CD8-positive, alpha-beta memory T cell (primary cell): ENCODE data around the gene LRRC4C. TPM values are rescaled to one million over a fixed set of nuclear protein-coding genes. Genes with fewer than 3 reads are reported as not detected.

Experiments
- CTCF ChIA-PET: fragments of 350-600 bp; sonication (Branson Sonifier 250); formaldehyde crosslinking; loops from one replicate; lab custom pipeline; 2021; ENCODE audit warnings: antibody characterized with exemption; lab: Charles Lee
- POLR2A ChIA-PET: fragments of 350-600 bp; sonication (Branson Sonifier 250); formaldehyde crosslinking; loops from one replicate; lab custom pipeline; 2021; ENCODE audit warnings: antibody characterized with exemption; lab: Charles Lee
- DNase-seq, 5 donors: peaks; one replicate each; pipeline versions ENCODE4 v3.0.0 to v3.0.0-alpha.2; 2020 to 2022; ENCODE audit warnings: mixed read lengths in 1 of 5
- H3K27ac ChIP-seq: one replicate; pipeline ENCODE4 v1.7.0; 2013; ENCODE audit warnings: low read depth, mild to moderate bottlenecking, low read length, moderate library complexity
- H3K27me3 ChIP-seq: 2 replicates; pipeline ENCODE4 v1.7.0; 2013; ENCODE audit warnings: low read length, mild to moderate bottlenecking; ENCODE audit not compliant: insufficient read depth, poor library complexity, severe bottlenecking
- H3K36me3 ChIP-seq: 2 replicates; pipeline ENCODE4 v1.7.0; 2013; ENCODE audit warnings: mild to moderate bottlenecking, low read length, moderate library complexity; ENCODE audit not compliant: insufficient read depth
- H3K4me1 ChIP-seq: 2 replicates; pipeline ENCODE4 v1.7.0; 2013; ENCODE audit warnings: mild to moderate bottlenecking, low read length, moderate library complexity; ENCODE audit not compliant: insufficient read depth
- H3K4me3 ChIP-seq: 2 replicates; pipeline ENCODE4 v1.7.0; 2013; ENCODE audit warnings: mild to moderate bottlenecking, low read length
- H3K9me3 ChIP-seq: 2 replicates; pipeline ENCODE4 v1.7.0; 2013; ENCODE audit warnings: mild to moderate bottlenecking, low read length
- H3K27ac Mint-ChIP-seq, 8 donors: one replicate each; pipeline ENCODE4 v1.8.0; 2020 to 2021; ENCODE audit warnings: mixed read lengths in 8 of 8, mild to moderate bottlenecking in 6 of 8, inconsistent platforms in 3 of 8, moderate library complexity in 3 of 8
- H3K27me3 Mint-ChIP-seq, 2 donors: one replicate each; pipeline ENCODE4 v1.8.0; 2020 to 2021; ENCODE audit warnings: mixed read lengths in 2 of 2, mild to moderate bottlenecking in 1 of 2, moderate library complexity in 1 of 2
- H3K36me3 Mint-ChIP-seq, 3 donors: one replicate each; pipeline ENCODE4 v1.8.0; 2020 to 2021; ENCODE audit warnings: mixed read lengths in 3 of 3, inconsistent platforms in 1 of 3, mild to moderate bottlenecking in 1 of 3
- H3K4me1 Mint-ChIP-seq, 3 donors: one replicate each; pipeline ENCODE4 v1.8.0; 2020 to 2021; ENCODE audit warnings: mixed read lengths in 3 of 3, inconsistent platforms in 1 of 3, mild to moderate bottlenecking in 1 of 3
- H3K4me3 Mint-ChIP-seq, 7 donors: one replicate each; pipeline ENCODE4 v1.8.0; 2020 to 2021; ENCODE audit warnings: mixed read lengths in 7 of 7, mild to moderate bottlenecking in 6 of 7, moderate library complexity in 4 of 7, inconsistent platforms in 2 of 7
- H3K9me3 Mint-ChIP-seq, 5 donors: one replicate each; pipeline ENCODE4 v1.8.0; 2020 to 2022; ENCODE audit warnings: mixed read lengths in 5 of 5, mild to moderate bottlenecking in 3 of 5, moderate library complexity in 2 of 5, inconsistent platforms in 1 of 5
- polyA plus RNA-seq: library from polyadenylated mRNA; unstranded; fragments of 300-500 nt; fragmentation: Illumina TruSeq; gene quantifications from one replicate; pipeline ENCODE4 v1.2.3, GENCODE V29; 2021
- total RNA-seq, 2 experiments: library from RNA; stranded (reverse); gene quantifications; one replicate each; pipeline ENCODE4 v1.2.3, GENCODE V29; 2021

LRRC4C gene
- total and polyA plus RNA-seq, 3 experiments from 2014 or later, result not detected

GRCh38 chr11:41018224-41018623 lies 441.2 kb downstream of the LRRC4C start:
- no peak overlapping the region for H3K4me3 ChIP-seq
- no peak overlapping the region for H3K4me3 Mint-ChIP-seq
- no peaks in the 10 kb centered on the region for H3K9me3 ChIP-seq
- H3K4me1 ChIP-seq, result no peaks in the 10 kb centered on the region
- no peak for DNase-seq
- no peaks in the 10 kb centered on the region for H3K4me1 Mint-ChIP-seq
- H3K27ac ChIP-seq, result no peak overlapping the region
- no peaks in the 10 kb centered on the region for H3K27me3 ChIP-seq
- H3K27ac Mint-ChIP-seq, result no peak overlapping the region
- H3K27me3 Mint-ChIP-seq, result no peaks in the 10 kb centered on the region
- ChIA-PET POLR2A (no interaction called here), CTCF (no interaction called here)
- H3K36me3 ChIP-seq, result no peaks in the 10 kb centered on the region
- no peaks in the 10 kb centered on the region for H3K36me3 Mint-ChIP-seq
- peaks cover 4 to 31% (median 19%) of the 10 kb centered on the region in 5 donors for H3K9me3 Mint-ChIP-seq

GRCh38 chr11:41010361-41011050 lies 448.9 kb downstream of the LRRC4C start:
- no peaks in the 10 kb centered on the region for H3K27me3 ChIP-seq
- POLR2A ChIA-PET, result no interaction called here

GRCh38 chr11:41005986-41006385 lies 453.5 kb downstream of the LRRC4C start:
- Mint-ChIP-seq H3K4me1 (no peaks in the 10 kb centered on the region), H3K27me3 (no peaks in the 10 kb centered on the region), H3K9me3 (peaks cover 2 to 57% (median 23%) of the 10 kb centered on the region in 5 donors), H3K36me3 (no peaks in the 10 kb centered on the region), H3K4me3 (no peak overlapping the region), H3K27ac (no peak overlapping the region)
- ChIA-PET POLR2A (no interaction called here), CTCF (no interaction called here)
- DNase-seq, result no peak
- H3K9me3 ChIP-seq, result no peaks in the 10 kb centered on the region
- H3K36me3 ChIP-seq, result no peaks in the 10 kb centered on the region
- no peaks in the 10 kb centered on the region for H3K4me1 ChIP-seq
- H3K4me3 ChIP-seq, result no peak overlapping the region
- no peaks in the 10 kb centered on the region for H3K27me3 ChIP-seq
- no peak overlapping the region for H3K27ac ChIP-seq

More at GRCh38 chr11:41010361-41011050, 448.9 kb downstream of the LRRC4C start:
- no peaks in the 10 kb centered on the region for H3K36me3 ChIP-seq
- H3K9me3 ChIP-seq, result no peaks in the 10 kb centered on the region
- H3K36me3 Mint-ChIP-seq, result no peaks in the 10 kb centered on the region
- no peak overlapping the region for H3K4me3 ChIP-seq
- H3K27me3 Mint-ChIP-seq, result no peaks in the 10 kb centered on the region
- no peaks in the 10 kb centered on the region for H3K4me1 ChIP-seq
- H3K4me3 Mint-ChIP-seq, result no peak overlapping the region
- CTCF ChIA-PET, result no interaction called here
- H3K4me1 Mint-ChIP-seq, result no peaks in the 10 kb centered on the region
- DNase-seq, result no peak
- no peak overlapping the region for H3K27ac ChIP-seq
- peaks cover 0 to 54% (median 17%) of the 10 kb centered on the region in 5 donors for H3K9me3 Mint-ChIP-seq
- no peak overlapping the region for H3K27ac Mint-ChIP-seq

- DNase-seq, result no peak
- Mint-ChIP-seq H3K27me3 (no peaks in the 10 kb centered on the region), H3K9me3 (peaks cover 2 to 50% (median 23%) of the 10 kb centered on the region in 5 donors), H3K4me3 (no peak overlapping the region), H3K36me3 (no peaks in the 10 kb centered on the region), H3K27ac (peak overlapping the region in 1 of 8 donors; percentile 64), H3K4me1 (no peaks in the 10 kb centered on the region)
- Histone ChIP-seq H3K27ac (no peak overlapping the region), H3K9me3 (no peaks in the 10 kb centered on the region), H3K4me1 (no peaks in the 10 kb centered on the region), H3K36me3 (no peaks in the 10 kb centered on the region), H3K27me3 (no peaks in the 10 kb centered on the region), H3K4me3 (no peak overlapping the region)
- CTCF ChIA-PET, result no interaction called here
- POLR2A ChIA-PET, result no interaction called here
These were observed 455.8 kb downstream of the LRRC4C start for GRCh38 chr11:41003339-41004282.

- POLR2A ChIA-PET, result no interaction called here
- CTCF ChIA-PET, result no interaction called here
- Histone ChIP-seq H3K4me3 (no peak overlapping the region), H3K27ac (no peak overlapping the region), H3K36me3 (no peaks in the 10 kb centered on the region), H3K9me3 (no peaks in the 10 kb centered on the region), H3K4me1 (no peaks in the 10 kb centered on the region), H3K27me3 (no peaks in the 10 kb centered on the region)
- Mint-ChIP-seq H3K4me3 (no peak overlapping the region), H3K27me3 (no peaks in the 10 kb centered on the region), H3K27ac (no peak overlapping the region), H3K4me1 (no peaks in the 10 kb centered on the region), H3K9me3 (peaks cover 6 to 48% (median 20%) of the 10 kb centered on the region in 5 donors), H3K36me3 (no peaks in the 10 kb centered on the region)
- DNase-seq, result no peak
These were observed 460.5 kb downstream of the LRRC4C start for GRCh38 chr11:40998920-40999319.

GRCh38 chr11:40987776-40988435 lies 471.5 kb downstream of the LRRC4C start:
- no peaks in the 10 kb centered on the region for H3K36me3 ChIP-seq

GRCh38 chr11:40986320-40986719 lies 473.1 kb downstream of the LRRC4C start:
- Histone ChIP-seq H3K4me3 (no peak overlapping the region), H3K4me1 (no peaks in the 10 kb centered on the region), H3K36me3 (no peaks in the 10 kb centered on the region), H3K27ac (no peak overlapping the region), H3K9me3 (no peaks in the 10 kb centered on the region), H3K27me3 (no peaks in the 10 kb centered on the region)
- no peaks in the 10 kb centered on the region for H3K4me1 Mint-ChIP-seq
- ChIA-PET POLR2A (no interaction called here), CTCF (no interaction called here)
- no peaks in the 10 kb centered on the region for H3K27me3 Mint-ChIP-seq
- no peaks in the 10 kb centered on the region for H3K36me3 Mint-ChIP-seq
- H3K27ac Mint-ChIP-seq, result no peak overlapping the region
- no peak for DNase-seq
- peaks cover 12 to 30% (median 22%) of the 10 kb centered on the region in 5 donors for H3K9me3 Mint-ChIP-seq
- H3K4me3 Mint-ChIP-seq, result no peak overlapping the region

More at GRCh38 chr11:40987776-40988435, 471.5 kb downstream of the LRRC4C start:
- DNase-seq, result no peak
- Histone ChIP-seq H3K4me3 (no peak overlapping the region), H3K27ac (no peak overlapping the region), H3K9me3 (no peaks in the 10 kb centered on the region), H3K4me1 (no peaks in the 10 kb centered on the region), H3K27me3 (no peaks in the 10 kb centered on the region)
- H3K36me3 Mint-ChIP-seq, result no peaks in the 10 kb centered on the region
- CTCF ChIA-PET, result no interaction called here
- H3K27ac Mint-ChIP-seq, result no peak overlapping the region
- POLR2A ChIA-PET, result no interaction called here
- H3K27me3 Mint-ChIP-seq, result no peaks in the 10 kb centered on the region
- H3K4me3 Mint-ChIP-seq, result no peak overlapping the region
- peaks cover 9 to 27% (median 20%) of the 10 kb centered on the region in 5 donors for H3K9me3 Mint-ChIP-seq
- no peaks in the 10 kb centered on the region for H3K4me1 Mint-ChIP-seq

GRCh38 chr11:40975076-40975475 lies 484.4 kb downstream of the LRRC4C start:
- H3K4me3 ChIP-seq, result no peak overlapping the region
- Mint-ChIP-seq H3K4me3 (no peak overlapping the region), H3K4me1 (no peaks in the 10 kb centered on the region), H3K36me3 (no peaks in the 10 kb centered on the region), H3K9me3 (peaks cover 16 to 47% (median 25%) of the 10 kb centered on the region in 5 donors), H3K27ac (no peak overlapping the region), H3K27me3 (no peaks in the 10 kb centered on the region)
- DNase-seq, result no peak
- no peaks in the 10 kb centered on the region for H3K4me1 ChIP-seq
- CTCF ChIA-PET, result no interaction called here
- H3K36me3 ChIP-seq, result no peaks in the 10 kb centered on the region
- H3K9me3 ChIP-seq, result no peaks in the 10 kb centered on the region
- H3K27ac ChIP-seq, result no peak overlapping the region
- no peaks in the 10 kb centered on the region for H3K27me3 ChIP-seq
- POLR2A ChIA-PET, result no interaction called here
